ENCODE data around the gene CCER1. TPM values are rescaled to one million over a fixed set of nuclear protein-coding genes. Genes with fewer than 3 reads are reported as not detected.

Gene CCER1
- total and polyA plus RNA-seq, 2 experiments from 2014 or later, result not detected

- H3K4me3 ChIP-seq, result no peak overlapping the region
- TF ChIP-seq EZH2phosphoT487 (IDR thresholded peaks at IDR 0.05; ENCODE audit: insufficient read depth, low read depth) (no peak), EZH2 (IDR thresholded peaks at IDR 0.05; ENCODE audit: insufficient read depth, poor library complexity, severe bottlenecking) (no peak)
- no peaks in the 10 kb centered on the region for H3K9me2 ChIP-seq (ENCODE audit: insufficient read depth)
- H3K4me1 ChIP-seq (ENCODE audit: insufficient read depth), result no peaks in the 10 kb centered on the region; the same call in 1 of the 2 replicates
- no peaks in the 10 kb centered on the region for H3K27me3 ChIP-seq (replicated peaks; ENCODE audit: insufficient read depth)
- 86 to 90% methylated on average over 30 to 32 of the region's 32 CpGs for WGBS, 2 experiments (ENCODE audit: low coverage in 1 of 2, low lambda C conversion rate in 2 of 2, missing lambda C conversion rate in 2 of 2)
- H3K9ac ChIP-seq, result no peak overlapping the region
- H3K4me2 ChIP-seq (ENCODE audit: unreplicated experiment), result no peak overlapping the region
- no peaks in the 10 kb centered on the region for H3K79me2 ChIP-seq (ENCODE audit: insufficient read depth)
- H4K20me1 ChIP-seq (ENCODE audit: insufficient read depth), result no peaks in the 10 kb centered on the region
- no peak for DNase-seq
- no peak overlapping the region for H3K27ac ChIP-seq
- H2AFZ ChIP-seq, result no peak overlapping the region
- H3K9me3 ChIP-seq (ENCODE audit: low read depth), result no peaks in the 10 kb centered on the region
- no peaks in the 10 kb centered on the region for H3F3A ChIP-seq (ENCODE audit: insufficient read depth)
- in situ Hi-C loops (cut with MboI), result no loop called here
- no peaks in the 10 kb centered on the region for H3K36me3 ChIP-seq (ENCODE audit: low read depth)
Measured at GRCh38 chr12:90953956-90954421, 987 bp downstream of the CCER1 start.

DNA sequence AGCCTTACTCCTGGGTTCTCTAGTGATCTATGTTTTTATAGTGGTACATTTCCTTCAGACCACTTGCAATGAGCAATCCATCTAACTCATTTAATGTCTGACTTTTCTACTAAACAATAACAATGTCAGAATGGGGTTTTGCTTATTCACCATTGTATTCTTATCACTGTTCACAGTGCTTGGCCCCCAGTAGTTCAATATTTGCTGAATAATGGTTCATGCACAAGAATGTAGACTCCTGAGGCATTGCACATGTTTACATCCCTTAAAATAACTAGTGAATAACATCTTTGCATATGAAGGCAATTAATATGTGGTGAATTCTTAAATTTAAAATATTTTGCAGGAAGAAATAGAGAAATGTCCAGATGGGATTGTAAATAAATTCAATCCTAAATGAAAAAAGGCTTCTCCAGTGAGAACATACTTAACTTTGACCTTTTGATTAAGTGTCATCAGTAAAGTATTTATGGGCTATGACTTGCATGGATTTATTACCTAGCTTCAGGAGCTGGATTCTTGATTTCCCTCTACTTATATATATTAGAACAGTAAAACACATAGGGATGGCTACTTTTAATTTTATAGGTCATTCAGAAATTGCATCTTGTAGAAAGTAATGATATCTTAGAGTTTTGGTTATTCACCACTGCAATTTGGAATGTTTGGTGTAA lies 3.4 kb downstream of the CCER1 start:
- H4K20me1 ChIP-seq (ENCODE audit: insufficient read depth), result no peaks in the 10 kb centered on the region
- no peak overlapping the region for H3K4me3 ChIP-seq
- H2AFZ ChIP-seq, result no peak overlapping the region
- in situ Hi-C loops (cut with MboI), result no loop called here
- H3K9me2 ChIP-seq (ENCODE audit: insufficient read depth), result no peaks in the 10 kb centered on the region
- no peaks in the 10 kb centered on the region for H3K36me3 ChIP-seq (ENCODE audit: low read depth)
- peak; percentile 6 for DNase-seq
- no peaks in the 10 kb centered on the region for H3F3A ChIP-seq (ENCODE audit: insufficient read depth)
- no peak overlapping the region for H3K9ac ChIP-seq
- H3K9me3 ChIP-seq (ENCODE audit: low read depth), result no peaks in the 10 kb centered on the region
- no peak for TF ChIP-seq EZH2phosphoT487 (IDR thresholded peaks at IDR 0.05; ENCODE audit: insufficient read depth, low read depth)
- TF ChIP-seq EZH2 (IDR thresholded peaks at IDR 0.05; ENCODE audit: insufficient read depth, poor library complexity, severe bottlenecking), result no peak
- H3K79me2 ChIP-seq (ENCODE audit: insufficient read depth), result no peaks in the 10 kb centered on the region
- no peaks in the 10 kb centered on the region for H3K27me3 ChIP-seq (replicated peaks; ENCODE audit: insufficient read depth)
- H3K4me2 ChIP-seq (ENCODE audit: unreplicated experiment), result no peak overlapping the region
- H3K27ac ChIP-seq, result no peak overlapping the region
- H3K4me1 ChIP-seq (ENCODE audit: insufficient read depth), result no peaks in the 10 kb centered on the region; the same call in 1 of the 2 replicates

GRCh38 chr12:90947869-90948268 lies 7.1 kb downstream of the CCER1 start:
- Histone ChIP-seq H3F3A (ENCODE audit: insufficient read depth) (no peaks in the 10 kb centered on the region), H3K79me2 (ENCODE audit: insufficient read depth) (no peaks in the 10 kb centered on the region), H3K4me3 (no peak overlapping the region), H3K9me2 (ENCODE audit: insufficient read depth) (no peaks in the 10 kb centered on the region), H3K36me3 (ENCODE audit: low read depth) (no peaks in the 10 kb centered on the region), H3K9me3 (ENCODE audit: low read depth) (no peaks in the 10 kb centered on the region), H3K9ac (no peak overlapping the region), H3K27ac (no peak overlapping the region), H3K27me3 (replicated peaks; ENCODE audit: insufficient read depth) (no peaks in the 10 kb centered on the region), H3K4me2 (ENCODE audit: unreplicated experiment) (no peak overlapping the region), H3K4me1 (ENCODE audit: insufficient read depth) (no peaks in the 10 kb centered on the region; the same call in 1 of the 2 replicates), H4K20me1 (ENCODE audit: insufficient read depth) (no peaks in the 10 kb centered on the region), H2AFZ (no peak overlapping the region)
- 94 to 98% methylated on average over 7 of the region's 7 CpGs for WGBS, 2 experiments (ENCODE audit: low coverage in 1 of 2, low lambda C conversion rate in 2 of 2, missing lambda C conversion rate in 2 of 2)
- in situ Hi-C loops (cut with MboI), result no loop called here
- TF ChIP-seq EZH2 (IDR thresholded peaks at IDR 0.05; ENCODE audit: insufficient read depth, poor library complexity, severe bottlenecking) (no peak), EZH2phosphoT487 (IDR thresholded peaks at IDR 0.05; ENCODE audit: insufficient read depth, low read depth) (no peak)
- DNase-seq, result no peak

DNA sequence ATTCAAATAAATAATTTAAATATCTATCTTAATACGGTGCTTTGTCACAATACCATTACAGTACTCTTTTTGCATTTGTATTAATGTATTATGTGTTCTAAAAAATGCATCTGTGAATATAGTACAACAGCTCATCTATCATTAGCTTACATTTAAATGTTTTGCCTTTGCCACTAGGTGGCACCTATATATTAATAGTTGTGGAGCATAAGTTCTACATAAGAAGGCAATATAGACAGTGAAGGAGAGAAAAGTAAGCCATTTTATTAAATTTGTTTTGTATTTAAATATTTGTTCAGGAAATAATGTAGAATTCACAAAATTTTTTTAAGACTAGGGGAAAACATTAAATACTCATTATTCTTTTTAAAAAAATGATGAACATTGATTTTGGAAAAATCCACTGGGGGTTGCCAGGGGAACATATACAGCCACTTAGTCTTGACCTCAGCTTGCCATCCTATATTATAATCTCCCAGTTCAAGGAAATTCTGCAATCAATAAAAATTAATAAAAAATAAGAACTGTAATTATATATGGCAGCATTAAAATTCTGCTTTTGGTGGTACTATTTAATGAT lies 9.8 kb downstream of the CCER1 start:
- DNase-seq, result peak; percentile 67
- WGBS, 2 experiments (ENCODE audit: low coverage in 1 of 2, low lambda C conversion rate in 2 of 2, missing lambda C conversion rate in 2 of 2), result 28 to 30% methylated on average over 1 of the region's 1 CpG
- Histone ChIP-seq H4K20me1 (ENCODE audit: insufficient read depth) (no peaks in the 10 kb centered on the region), H3F3A (ENCODE audit: insufficient read depth) (no peaks in the 10 kb centered on the region), H3K4me2 (ENCODE audit: unreplicated experiment) (no peak overlapping the region), H3K79me2 (ENCODE audit: insufficient read depth) (no peaks in the 10 kb centered on the region), H3K27ac (no peak overlapping the region), H3K9me3 (ENCODE audit: low read depth) (no peaks in the 10 kb centered on the region), H3K36me3 (ENCODE audit: low read depth) (no peaks in the 10 kb centered on the region), H3K4me1 (ENCODE audit: insufficient read depth) (no peaks in the 10 kb centered on the region), H3K4me3 (no peak overlapping the region), H3K9me2 (ENCODE audit: insufficient read depth) (no peaks in the 10 kb centered on the region), H2AFZ (no peak overlapping the region), H3K27me3 (replicated peaks; ENCODE audit: insufficient read depth) (no peaks in the 10 kb centered on the region), H3K9ac (no peak overlapping the region)
- in situ Hi-C loops (cut with MboI), result no loop called here
- no peak for TF ChIP-seq EZH2 (IDR thresholded peaks at IDR 0.05; ENCODE audit: insufficient read depth, poor library complexity, severe bottlenecking)
- no peak for TF ChIP-seq EZH2phosphoT487 (IDR thresholded peaks at IDR 0.05; ENCODE audit: insufficient read depth, low read depth)

Data from GM23248 (cell line).